Fibroblast of pulmonary artery (primary cell): ENCODE results near the gene STRN4.

Source experiments
- DNase-seq: peaks from one replicate; pipeline ENCODE4 v3.0.0-alpha.2; 2010; ENCODE audit warnings: low read depth
- H3K4me3 ChIP-seq: replicated peaks from 2 replicates; pipeline ENCODE4 v1.5.1; 2011; ENCODE audit warnings: low read depth, mild to moderate bottlenecking, control low read depth, low read length, moderate library complexity
- CTCF ChIP-seq: IDR thresholded peaks from 2 replicates; pipeline ENCODE4 v1.5.1; 2011; ENCODE audit warnings: mild to moderate bottlenecking, control low read depth, low read length, inconsistent platforms; ENCODE audit errors: missing control alignments

The STRN4 gene

GRCh38 chr19:46719629-46720502, 26.4 kb downstream of the STRN4 start:
- no peak for TF ChIP-seq CTCF
- no peak overlapping the region for H3K4me3 ChIP-seq
- no peak for DNase-seq

DNA sequence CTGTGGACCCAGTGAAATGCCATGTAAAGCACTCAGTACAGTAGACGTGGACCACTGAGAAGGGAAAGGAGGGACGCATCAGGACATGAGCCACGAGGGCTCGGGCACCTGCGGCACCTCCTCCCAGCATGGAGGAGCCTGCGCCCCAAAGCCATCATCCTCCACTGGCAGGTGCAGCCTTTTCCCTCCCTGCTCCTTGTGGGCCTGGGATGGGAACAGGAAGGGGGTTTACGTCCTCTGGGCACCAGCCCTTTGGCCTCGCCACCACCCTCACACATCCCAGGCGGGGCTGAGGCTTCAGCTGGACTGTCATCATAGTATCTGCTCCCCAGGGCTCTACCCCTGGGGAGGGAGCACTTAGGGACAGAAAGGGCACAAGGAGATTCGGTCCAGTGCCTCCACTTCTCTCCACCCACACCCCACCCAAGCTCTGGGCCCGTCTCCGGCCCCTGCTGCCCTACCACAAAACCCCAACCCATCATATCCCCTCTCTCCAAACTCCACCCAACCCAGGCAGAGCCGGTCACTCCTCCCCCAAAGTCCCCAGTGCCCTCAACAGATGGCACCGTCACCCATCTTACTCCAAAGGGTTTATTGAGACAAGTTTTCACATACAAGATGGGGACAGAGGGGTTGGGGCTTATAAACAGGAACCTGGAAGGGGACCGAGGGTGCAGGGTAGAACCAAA, 27.2 kb downstream of the STRN4 start:
- no peak for DNase-seq
- no peak for TF ChIP-seq CTCF
- no peak overlapping the region for H3K4me3 ChIP-seq

- no peak overlapping the region for H3K4me3 ChIP-seq
- no peak for TF ChIP-seq CTCF
- DNase-seq = peak; percentile 34
Measured at GRCh38 chr19:46718157-46718933, 27.9 kb downstream of the STRN4 start.

- DNase-seq = no peak
- TF ChIP-seq CTCF = no peak
- peak overlapping the region; percentile 73 for H3K4me3 ChIP-seq
Measured at GRCh38 chr19:46717716-46718143, 28.5 kb downstream of the STRN4 start.

GRCh38 chr19:46717034-46717715, 29.1 kb downstream of the STRN4 start, which contains the start of gene PRKD2:
TSS of gene PRKD2 (minus strand) at chr19:46717114. CDS start at chr19:46716370, 744 bp downstream.
- peak within 1 kb of the TSS; percentile 73 for H3K4me3 ChIP-seq

More at GRCh38 chr19:46717034-46717715, 29.1 kb downstream of the STRN4 start, which contains the start of gene PRKD2:
- DNase-seq = peak; percentile 81
- no peak for TF ChIP-seq CTCF
